IMR-90 (cell line): Measurements from ENCODE around the gene INO80D. TPM values are rescaled to one million over a fixed set of nuclear protein-coding genes. Genes with fewer than 3 reads are reported as not detected.

Experiments
- ATAC-seq: fragments of 200-7000 bp; cut with Tn5 transposase; 2 replicates; pipeline ENCODE4 v1.9.1; 2020; ENCODE audit warnings: low read depth, mild to moderate bottlenecking, moderate library complexity
- BruUV-seq: library from RNA; stranded (reverse); fragments of 400-500 nt; replicated peaks from 2 replicates; lab custom pipeline; 2021; lab: Mats Ljungman, UMichigan
- CTCF ChIA-PET: fragments of 300-600 bp; formaldehyde crosslinking; extraction: SDS; loops from one replicate; lab custom pipeline; 2021; ENCODE audit warnings: antibody characterized with exemption; lab: Yijun Ruan, JAX
- POLR2A ChIA-PET: fragments of 300-600 bp; sonication (Branson Sonifier 250); formaldehyde crosslinking; loops from one replicate; lab custom pipeline; 2022; ENCODE audit warnings: antibody characterized with exemption; ENCODE audit not compliant: unreplicated experiment; lab: Charles Lee
- DNase-seq: peaks from one replicate; pipeline ENCODE4 v3.0.0; 2013
- H2AFZ ChIP-seq: replicated peaks from 2 replicates; pipeline ENCODE3; 2013; ENCODE audit warnings: low read length, mild to moderate bottlenecking; ENCODE audit not compliant: poor library complexity
- H2AK5ac ChIP-seq: 2 replicates; pipeline ENCODE4 v1.6.1; 2013; ENCODE audit warnings: low read depth, low read length, inconsistent platforms
- H2AK9ac ChIP-seq: replicated peaks from 2 replicates; pipeline ENCODE3; 2013; ENCODE audit warnings: mild to moderate bottlenecking, low read depth, low read length, moderate library complexity; ENCODE audit not compliant: poor library complexity
- H2BK120ac ChIP-seq: 2 replicates; pipeline ENCODE4 v1.6.1; 2013; ENCODE audit warnings: low read depth, low read length, inconsistent platforms
- H2BK15ac ChIP-seq: 3 replicates; pipeline ENCODE4 v1.6.1; 2013; ENCODE audit warnings: low read depth, low read length, inconsistent platforms
- H2BK20ac ChIP-seq: 2 replicates; pipeline ENCODE4 v1.6.1; 2013; ENCODE audit warnings: low read depth, mild to moderate bottlenecking, inconsistent platforms, low read length, moderate library complexity
- H2BK5ac ChIP-seq: 2 replicates; pipeline ENCODE4 v1.6.1; 2013; ENCODE audit warnings: mild to moderate bottlenecking, low read depth, low read length, inconsistent platforms; ENCODE audit not compliant: poor library complexity, severe bottlenecking
- H3K14ac ChIP-seq: replicated peaks from 2 replicates; pipeline ENCODE4 v1.6.1; 2013; ENCODE audit warnings: low read depth, low read length, inconsistent platforms
- H3K18ac ChIP-seq: 2 replicates; pipeline ENCODE4 v1.6.1; 2013; ENCODE audit warnings: low read depth, low read length, control low read depth
- H3K23ac ChIP-seq: 2 replicates; pipeline ENCODE4 v1.6.1; 2013; ENCODE audit warnings: low read depth, low read length, inconsistent platforms
- H3K27ac ChIP-seq: 2 replicates; pipeline ENCODE4 v1.5.1; 2013; ENCODE audit warnings: mild to moderate bottlenecking, control low read depth, low read length; ENCODE audit not compliant: insufficient read depth
- H3K27me3 ChIP-seq: 2 replicates; pipeline ENCODE4 v1.6.1; 2013; ENCODE audit warnings: low read length; ENCODE audit not compliant: control insufficient read depth, insufficient read depth
- H3K36me3 ChIP-seq: 2 replicates; pipeline ENCODE4 v1.6.1; 2013; ENCODE audit warnings: low read length, mixed read lengths; ENCODE audit not compliant: control insufficient read depth, insufficient read depth
- H3K4ac ChIP-seq: 2 replicates; pipeline ENCODE4 v1.6.1; 2013; ENCODE audit warnings: low read depth, low read length, inconsistent platforms
- H3K4me1 ChIP-seq: 2 replicates; pipeline ENCODE4 v1.6.1; 2013; ENCODE audit warnings: low read length, mixed read lengths; ENCODE audit not compliant: control insufficient read depth, insufficient read depth
- H3K4me2 ChIP-seq: 2 replicates; pipeline ENCODE4 v1.6.1; 2013; ENCODE audit warnings: low read depth, mild to moderate bottlenecking, control low read depth, low read length, moderate library complexity
- H3K4me3 ChIP-seq: 2 replicates; pipeline ENCODE4 v1.5.1; 2013; ENCODE audit warnings: low read depth, mild to moderate bottlenecking, control low read depth, low read length, moderate library complexity; ENCODE audit not compliant: insufficient read depth
- H3K56ac ChIP-seq: 2 replicates; pipeline ENCODE4 v1.6.1; 2013; ENCODE audit warnings: low read length, inconsistent platforms; ENCODE audit not compliant: insufficient read depth; ENCODE audit errors: extremely low read depth
- H3K79me1 ChIP-seq, 2 experiments: 2 replicates each; pipeline ENCODE4 v1.6.1; 2013; ENCODE audit warnings: low read length in 2 of 2, inconsistent platforms in 1 of 2, low read depth in 1 of 2
- H3K9ac ChIP-seq: 2 replicates; pipeline ENCODE4 v1.6.1; 2013; ENCODE audit warnings: low read depth, low read length, control low read depth
- H3K9me1 ChIP-seq: 2 replicates; pipeline ENCODE4 v1.6.1; 2013; ENCODE audit warnings: low read length, inconsistent platforms; ENCODE audit not compliant: insufficient read depth
- H3K9me3 ChIP-seq: 2 replicates; pipeline ENCODE4 v1.6.1; 2013; ENCODE audit warnings: low read length; ENCODE audit not compliant: control insufficient read depth, insufficient read depth
- H4K20me1 ChIP-seq: 2 replicates; pipeline ENCODE4 v1.6.1; 2013; ENCODE audit warnings: low read length, inconsistent platforms; ENCODE audit not compliant: insufficient read depth
- H4K5ac ChIP-seq: 2 replicates; pipeline ENCODE4 v1.6.1; 2013; ENCODE audit warnings: mild to moderate bottlenecking, low read depth, low read length, control low read depth
- H4K8ac ChIP-seq, 2 experiments: 2 replicates each; pipeline ENCODE4 v1.6.1; 2013; ENCODE audit warnings: low read depth in 2 of 2, low read length in 2 of 2, control low read depth in 1 of 2, inconsistent platforms in 1 of 2
- H4K91ac ChIP-seq: 2 replicates; pipeline ENCODE4 v1.6.1; 2013; ENCODE audit warnings: low read depth, low read length, inconsistent platforms; ENCODE audit not compliant: insufficient read depth
- MAZ ChIP-seq: IDR thresholded peaks from 2 replicates; pipeline ENCODE4 v1.6.1; 2012; ENCODE audit warnings: low read depth, mild to moderate bottlenecking, low read length, improper control_type of control experiment, moderate library complexity, borderline replicate concordance
- NFE2L2 ChIP-seq: fragments of 150-350 bp; IDR thresholded peaks from 2 replicates; pipeline ENCODE4 v1.6.1; 2016; ENCODE audit warnings: low read depth, mild to moderate bottlenecking, low read length
- WGBS, 2 experiments: methylation state at CpG; one replicate each; pipeline versions ENCODE4 v1.1.5 to v1.1.7; 2013; ENCODE audit warnings: missing lambda C conversion rate in 2 of 2; ENCODE audit not compliant: insufficient read length in 1 of 2; ENCODE audit errors: extremely low coverage in 2 of 2; 5-methylcytosine and 5-hydroxymethylcytosine counted together
- dilution Hi-C: fragments of 300-500 bp; cut with HindIII; formaldehyde crosslinking; loops from one replicate; pipeline ENCODE4 v1.14.3; 2018; ENCODE audit warnings: low sequenced_read_pairs; ENCODE audit not compliant: unreplicated experiment
- in situ Hi-C: fragments of 300-500 bp; cut with MboI; formaldehyde crosslinking; loops from 3 replicates; pipeline ENCODE4 v1.14.3; 2019; ENCODE audit warnings: low sequenced_read_pairs, inconsistent platforms, mixed read lengths
- intact Hi-C: fragments of 100-400 bp; cut with micrococcal nuclease; formaldehyde crosslinking; loops from 2 replicates; pipeline ENCODE4 v1.10.0; 2022
- polyA plus RNA-seq, 3 experiments: library from polyadenylated mRNA; depleted of rRNA; stranded (reverse); fragments of >200 nt; gene quantifications; 2 replicates each; pipeline ENCODE4 v1.2.3, GENCODE V29; 2012; ENCODE audit warnings: low replicate concordance in 1 of 3
- total RNA-seq: library from RNA; depleted of rRNA; stranded (reverse); fragments of >200 nt; gene quantifications from 2 replicates; pipeline ENCODE4 v1.2.3, GENCODE V29; 2012

The INO80D gene
- total and polyA plus RNA-seq, 2 of the 4 experiments (the other 2 are of a cell fraction) = 0.79 to 4.5 TPM

DNA sequence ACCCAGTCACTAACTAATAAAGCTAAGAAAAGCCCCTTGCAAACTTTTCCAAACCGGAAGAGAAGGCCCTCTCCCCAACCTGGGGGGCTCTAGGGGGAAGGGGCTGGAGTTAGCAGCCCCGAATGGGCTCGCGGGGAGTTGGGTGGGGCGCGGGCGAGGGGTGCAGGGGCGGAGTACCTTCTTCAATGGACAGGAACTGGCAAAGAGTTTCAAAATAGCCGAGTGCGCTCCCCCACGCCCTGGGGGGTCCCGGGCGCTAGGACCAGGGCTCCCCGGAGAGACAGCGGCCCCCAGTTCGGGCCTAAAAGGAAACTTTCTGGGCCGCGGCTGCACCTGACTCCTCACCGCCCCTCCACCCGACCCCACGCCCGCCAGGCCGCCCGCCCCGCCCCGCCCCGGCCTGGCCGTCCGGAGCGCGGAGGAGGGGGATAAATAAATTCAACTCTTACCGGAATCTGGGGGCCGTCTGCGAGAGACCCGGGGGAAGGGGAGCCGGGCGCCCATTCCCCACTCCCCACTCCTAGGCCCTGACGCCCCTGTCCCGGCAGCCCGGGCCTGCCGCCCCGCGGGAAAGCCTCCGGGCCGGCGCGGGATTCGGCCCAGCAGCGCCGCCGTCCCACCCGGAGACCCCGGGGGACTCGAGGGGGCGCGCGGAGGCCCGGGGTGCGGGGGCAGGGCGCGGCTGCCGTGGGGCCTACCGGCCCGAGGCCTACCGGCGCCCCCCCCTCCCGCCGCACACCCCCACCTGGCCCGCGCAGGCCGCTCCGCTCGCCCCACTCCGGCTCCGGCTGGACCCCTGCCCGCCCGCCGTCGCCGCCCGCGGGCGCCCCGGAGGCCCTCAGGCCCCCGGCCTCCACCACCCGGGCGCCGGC, 868 bp downstream of the INO80D start:
- no TSS peak for BruUV-seq
- Histone ChIP-seq H2AFZ (peak overlapping the region; percentile 94), H3K4me3 (peak overlapping the region; percentile 46), H3K27me3 (no peaks in the 10 kb centered on the region), H3K79me1 (peaks cover 13 to 40% of the 10 kb centered on the region in 2 experiments), H4K5ac (peak overlapping the region; percentile 78), H2BK15ac (no peak overlapping the region), H2BK5ac (peak overlapping the region; percentile 78), H2BK120ac (peak overlapping the region; percentile 28), H3K18ac (peak overlapping the region; percentile 8), H3K4me2 (peak overlapping the region; percentile 73), H3K9me1 (no peaks in the 10 kb centered on the region), H3K23ac (peak overlapping the region; percentile 96), H3K4ac (peak overlapping the region; percentile 96), H3K27ac (peak overlapping the region; percentile 91), H2BK20ac (no peak overlapping the region), H3K9me3 (no peaks in the 10 kb centered on the region), H3K4me1 (peaks cover 4% of the 10 kb centered on the region), H2AK5ac (peak overlapping the region; percentile 61), H3K9ac (peak overlapping the region; percentile 73), H4K8ac (peak overlapping the region; percentile 5 to 93), H3K56ac (peak overlapping the region; percentile 87), H4K91ac (peak overlapping the region; percentile 42), H4K20me1 (0 out of 2 replicates have a peak, but pooled peaks cover 2% of the 10 kb centered on the region), H3K14ac (peak overlapping the region; percentile 98), H3K36me3 (no peaks in the 10 kb centered on the region), H2AK9ac (peak overlapping the region; percentile 99)
- ChIA-PET CTCF (interaction anchor here (1.3 kb wide), 1 partner anchor 12 kb away, joined by 6 read pairs; no protein-coding TSS in a partner anchor), POLR2A (interaction anchor here (0.6 kb wide), 1 partner anchor 74 kb away, joined by 3 read pairs; the partner anchor contains the start of gene EEF1B2)
- TF ChIP-seq MAZ (0 out of 2 replicates have a peak, but pooled peaks have one; percentile 9), NFE2L2 (no peak)
- in situ Hi-C loops = no loop called here
- no peak for DNase-seq
- ATAC-seq = peak; percentile 38
- intact Hi-C loops = loop anchor here (2.0 kb wide), 1 partner anchor 22 kb away; no protein-coding TSS in a partner anchor
- 0% methylated on average over 5 of the region's 88 CpGs; no CpG with 5 or more reads in 1 of the 2 experiments for WGBS, 2 experiments
- dilution Hi-C loops = no loop called here
